H1 (cell line): ENCODE data around the gene NRXN3. TPM values are rescaled to one million over a fixed set of nuclear protein-coding genes. Genes with fewer than 3 reads are reported as not detected.

Experiments used
- KDM1A ChIP-seq: fragments of 200-600, 300-600 bp; sonication (generic); IDR thresholded peaks from 2 replicates; pipeline ENCODE4 v1.7.1; 2016; ENCODE audit warnings: mild to moderate bottlenecking, low read length, borderline replicate concordance
- polyA plus RNA-seq, 7 experiments: library from polyadenylated mRNA; depleted of rRNA in 3 of 7; stranded (reverse) in 5 of 7; unstranded in 2 of 7; fragments of >200 nt in 5 of 7; fragments of 200-250 nt in 2 of 7; gene quantifications; 1 replicate in 5 of 7; 2 replicates in 1 of 7; 4 replicates in 1 of 7; pipeline versions ENCODE4 v1.2.1 to v1.2.3, GENCODE V29; 2011 to 2013; ENCODE audit warnings: missing spikeins in 2 of 7, mixed read lengths in 2 of 7
- total RNA-seq: library from RNA; stranded (reverse); fragmentation: NEBNext Ultra II Directional; extraction: Animal tissue kit (Norgen Biotek cat#: 25700); gene quantifications from 2 replicates; pipeline ENCODE4 v1.2.1, GENCODE V29; 2021

NRXN3 gene
- total and polyA plus RNA-seq, 2 of the 8 experiments (the other 6 are each of a cell fraction or from before 2014, with no cell fraction given) = 2.6 to 4.1 TPM

DNA sequence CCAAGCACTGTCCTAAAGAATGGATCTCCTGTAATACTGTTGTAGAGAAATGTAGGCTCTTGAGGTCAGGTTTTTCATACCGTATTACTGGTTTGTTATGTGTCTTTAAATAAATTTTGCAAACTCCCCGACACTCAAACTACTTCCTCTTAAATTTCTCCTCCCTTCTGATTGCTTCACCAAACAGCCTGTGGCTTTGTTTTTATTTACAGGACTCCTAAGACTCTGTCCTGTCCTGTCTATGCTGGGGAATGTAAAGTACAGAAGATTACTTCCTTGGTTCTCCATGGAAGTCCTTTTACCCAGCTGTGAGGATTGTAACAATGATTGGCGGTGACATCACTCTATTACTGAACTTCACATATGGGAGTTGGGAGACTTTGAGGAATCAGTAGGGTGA lies 1167.6 kb downstream of the NRXN3 start (continued):
- no peak for TF ChIP-seq KDM1A
